ENCODE measurements around the gene TBC1D22A. TPM values are rescaled to one million over a fixed set of nuclear protein-coding genes. Genes with fewer than 3 reads are reported as not detected.

The TBC1D22A gene
- total and polyA plus RNA-seq, 2 experiments from 2014 or later, result 9.6 to 13.3 TPM

DNA sequence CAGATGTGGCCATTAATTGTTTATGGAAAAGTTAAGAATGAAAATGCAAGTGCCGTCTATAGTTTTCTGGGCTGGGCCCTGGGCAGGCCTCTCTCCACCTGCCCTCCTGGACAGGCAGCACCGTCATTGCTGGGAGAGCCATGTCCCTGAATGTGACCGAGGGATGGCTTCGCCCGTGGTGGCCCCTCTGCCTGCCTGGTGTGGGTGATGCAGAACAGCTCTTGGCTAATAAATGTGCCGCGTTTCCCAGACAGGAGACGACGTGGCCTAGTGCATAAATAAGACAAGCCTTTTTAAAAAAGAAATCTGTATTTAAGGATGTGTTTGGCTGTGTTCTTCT is 407.3 kb downstream of the TBC1D22A start:
- Histone ChIP-seq H3K4me1 (ENCODE audit: insufficient read depth) (no peaks in the 10 kb centered on the region), H3K4me2 (no peak overlapping the region), H3K27ac (ENCODE audit: low read depth) (no peak overlapping the region), H3F3A (replicated peaks; ENCODE audit: low read depth) (no peaks in the 10 kb centered on the region), H3K79me2 (replicated peaks; ENCODE audit: insufficient read depth) (no peaks in the 10 kb centered on the region), H3K9me2 (ENCODE audit: insufficient read depth) (no peaks in the 10 kb centered on the region), H3K27me3 (ENCODE audit: insufficient read depth) (no peaks in the 10 kb centered on the region), H3K4me3 (no peak overlapping the region), H3K36me3 (ENCODE audit: insufficient read depth) (peaks cover 3% of the 10 kb centered on the region; the same call in 1 of the 2 replicates), H2AFZ (no peak overlapping the region), H4K20me1 (replicated peaks; ENCODE audit: insufficient read depth) (no peaks in the 10 kb centered on the region)
- H3K27me3 Mint-ChIP-seq (ENCODE audit: insufficient read depth, low read depth, poor library complexity), result peaks cover 3% of the 10 kb centered on the region
- H3K27ac Mint-ChIP-seq, result no peak overlapping the region
- H3K4me1 Mint-ChIP-seq, result no peaks in the 10 kb centered on the region
- TF ChIP-seq, protein P1, sequence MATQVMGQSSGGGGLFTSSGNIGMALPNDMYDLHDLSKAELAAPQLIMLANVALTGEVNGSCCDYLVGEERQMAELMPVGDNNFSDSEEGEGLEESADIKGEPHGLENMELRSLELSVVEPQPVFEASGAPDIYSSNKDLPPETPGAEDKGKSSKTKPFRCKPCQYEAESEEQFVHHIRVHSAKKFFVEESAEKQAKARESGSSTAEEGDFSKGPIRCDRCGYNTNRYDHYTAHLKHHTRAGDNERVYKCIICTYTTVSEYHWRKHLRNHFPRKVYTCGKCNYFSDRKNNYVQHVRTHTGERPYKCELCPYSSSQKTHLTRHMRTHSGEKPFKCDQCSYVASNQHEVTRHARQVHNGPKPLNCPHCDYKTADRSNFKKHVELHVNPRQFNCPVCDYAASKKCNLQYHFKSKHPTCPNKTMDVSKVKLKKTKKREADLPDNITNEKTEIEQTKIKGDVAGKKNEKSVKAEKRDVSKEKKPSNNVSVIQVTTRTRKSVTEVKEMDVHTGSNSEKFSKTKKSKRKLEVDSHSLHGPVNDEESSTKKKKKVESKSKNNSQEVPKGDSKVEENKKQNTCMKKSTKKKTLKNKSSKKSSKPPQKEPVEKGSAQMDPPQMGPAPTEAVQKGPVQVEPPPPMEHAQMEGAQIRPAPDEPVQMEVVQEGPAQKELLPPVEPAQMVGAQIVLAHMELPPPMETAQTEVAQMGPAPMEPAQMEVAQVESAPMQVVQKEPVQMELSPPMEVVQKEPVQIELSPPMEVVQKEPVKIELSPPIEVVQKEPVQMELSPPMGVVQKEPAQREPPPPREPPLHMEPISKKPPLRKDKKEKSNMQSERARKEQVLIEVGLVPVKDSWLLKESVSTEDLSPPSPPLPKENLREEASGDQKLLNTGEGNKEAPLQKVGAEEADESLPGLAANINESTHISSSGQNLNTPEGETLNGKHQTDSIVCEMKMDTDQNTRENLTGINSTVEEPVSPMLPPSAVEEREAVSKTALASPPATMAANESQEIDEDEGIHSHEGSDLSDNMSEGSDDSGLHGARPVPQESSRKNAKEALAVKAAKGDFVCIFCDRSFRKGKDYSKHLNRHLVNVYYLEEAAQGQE (IDR thresholded peaks at IDR 0.05; ENCODE audit: unreplicated experiment), result no peak
- TF ChIP-seq EZH2phosphoT487 (IDR thresholded peaks at IDR 0.05; ENCODE audit: unreplicated experiment), result no peak
- no peak for TF ChIP-seq CREB1 (CRISPR knock-in tag; IDR thresholded peaks at IDR 0.05; ENCODE audit: low read depth)
- TF ChIP-seq JUNB (IDR thresholded peaks at IDR 0.05; ENCODE audit: unreplicated experiment), result no peak
- no peak for TF ChIP-seq STAT1 (IDR thresholded peaks at IDR 0.05; ENCODE audit: unreplicated experiment)
- TF ChIP-seq, protein P2, sequence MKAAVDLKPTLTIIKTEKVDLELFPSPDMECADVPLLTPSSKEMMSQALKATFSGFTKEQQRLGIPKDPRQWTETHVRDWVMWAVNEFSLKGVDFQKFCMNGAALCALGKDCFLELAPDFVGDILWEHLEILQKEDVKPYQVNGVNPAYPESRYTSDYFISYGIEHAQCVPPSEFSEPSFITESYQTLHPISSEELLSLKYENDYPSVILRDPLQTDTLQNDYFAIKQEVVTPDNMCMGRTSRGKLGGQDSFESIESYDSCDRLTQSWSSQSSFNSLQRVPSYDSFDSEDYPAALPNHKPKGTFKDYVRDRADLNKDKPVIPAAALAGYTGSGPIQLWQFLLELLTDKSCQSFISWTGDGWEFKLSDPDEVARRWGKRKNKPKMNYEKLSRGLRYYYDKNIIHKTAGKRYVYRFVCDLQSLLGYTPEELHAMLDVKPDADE (IDR thresholded peaks at IDR 0.05), result no peak
- TF ChIP-seq, protein P3, sequence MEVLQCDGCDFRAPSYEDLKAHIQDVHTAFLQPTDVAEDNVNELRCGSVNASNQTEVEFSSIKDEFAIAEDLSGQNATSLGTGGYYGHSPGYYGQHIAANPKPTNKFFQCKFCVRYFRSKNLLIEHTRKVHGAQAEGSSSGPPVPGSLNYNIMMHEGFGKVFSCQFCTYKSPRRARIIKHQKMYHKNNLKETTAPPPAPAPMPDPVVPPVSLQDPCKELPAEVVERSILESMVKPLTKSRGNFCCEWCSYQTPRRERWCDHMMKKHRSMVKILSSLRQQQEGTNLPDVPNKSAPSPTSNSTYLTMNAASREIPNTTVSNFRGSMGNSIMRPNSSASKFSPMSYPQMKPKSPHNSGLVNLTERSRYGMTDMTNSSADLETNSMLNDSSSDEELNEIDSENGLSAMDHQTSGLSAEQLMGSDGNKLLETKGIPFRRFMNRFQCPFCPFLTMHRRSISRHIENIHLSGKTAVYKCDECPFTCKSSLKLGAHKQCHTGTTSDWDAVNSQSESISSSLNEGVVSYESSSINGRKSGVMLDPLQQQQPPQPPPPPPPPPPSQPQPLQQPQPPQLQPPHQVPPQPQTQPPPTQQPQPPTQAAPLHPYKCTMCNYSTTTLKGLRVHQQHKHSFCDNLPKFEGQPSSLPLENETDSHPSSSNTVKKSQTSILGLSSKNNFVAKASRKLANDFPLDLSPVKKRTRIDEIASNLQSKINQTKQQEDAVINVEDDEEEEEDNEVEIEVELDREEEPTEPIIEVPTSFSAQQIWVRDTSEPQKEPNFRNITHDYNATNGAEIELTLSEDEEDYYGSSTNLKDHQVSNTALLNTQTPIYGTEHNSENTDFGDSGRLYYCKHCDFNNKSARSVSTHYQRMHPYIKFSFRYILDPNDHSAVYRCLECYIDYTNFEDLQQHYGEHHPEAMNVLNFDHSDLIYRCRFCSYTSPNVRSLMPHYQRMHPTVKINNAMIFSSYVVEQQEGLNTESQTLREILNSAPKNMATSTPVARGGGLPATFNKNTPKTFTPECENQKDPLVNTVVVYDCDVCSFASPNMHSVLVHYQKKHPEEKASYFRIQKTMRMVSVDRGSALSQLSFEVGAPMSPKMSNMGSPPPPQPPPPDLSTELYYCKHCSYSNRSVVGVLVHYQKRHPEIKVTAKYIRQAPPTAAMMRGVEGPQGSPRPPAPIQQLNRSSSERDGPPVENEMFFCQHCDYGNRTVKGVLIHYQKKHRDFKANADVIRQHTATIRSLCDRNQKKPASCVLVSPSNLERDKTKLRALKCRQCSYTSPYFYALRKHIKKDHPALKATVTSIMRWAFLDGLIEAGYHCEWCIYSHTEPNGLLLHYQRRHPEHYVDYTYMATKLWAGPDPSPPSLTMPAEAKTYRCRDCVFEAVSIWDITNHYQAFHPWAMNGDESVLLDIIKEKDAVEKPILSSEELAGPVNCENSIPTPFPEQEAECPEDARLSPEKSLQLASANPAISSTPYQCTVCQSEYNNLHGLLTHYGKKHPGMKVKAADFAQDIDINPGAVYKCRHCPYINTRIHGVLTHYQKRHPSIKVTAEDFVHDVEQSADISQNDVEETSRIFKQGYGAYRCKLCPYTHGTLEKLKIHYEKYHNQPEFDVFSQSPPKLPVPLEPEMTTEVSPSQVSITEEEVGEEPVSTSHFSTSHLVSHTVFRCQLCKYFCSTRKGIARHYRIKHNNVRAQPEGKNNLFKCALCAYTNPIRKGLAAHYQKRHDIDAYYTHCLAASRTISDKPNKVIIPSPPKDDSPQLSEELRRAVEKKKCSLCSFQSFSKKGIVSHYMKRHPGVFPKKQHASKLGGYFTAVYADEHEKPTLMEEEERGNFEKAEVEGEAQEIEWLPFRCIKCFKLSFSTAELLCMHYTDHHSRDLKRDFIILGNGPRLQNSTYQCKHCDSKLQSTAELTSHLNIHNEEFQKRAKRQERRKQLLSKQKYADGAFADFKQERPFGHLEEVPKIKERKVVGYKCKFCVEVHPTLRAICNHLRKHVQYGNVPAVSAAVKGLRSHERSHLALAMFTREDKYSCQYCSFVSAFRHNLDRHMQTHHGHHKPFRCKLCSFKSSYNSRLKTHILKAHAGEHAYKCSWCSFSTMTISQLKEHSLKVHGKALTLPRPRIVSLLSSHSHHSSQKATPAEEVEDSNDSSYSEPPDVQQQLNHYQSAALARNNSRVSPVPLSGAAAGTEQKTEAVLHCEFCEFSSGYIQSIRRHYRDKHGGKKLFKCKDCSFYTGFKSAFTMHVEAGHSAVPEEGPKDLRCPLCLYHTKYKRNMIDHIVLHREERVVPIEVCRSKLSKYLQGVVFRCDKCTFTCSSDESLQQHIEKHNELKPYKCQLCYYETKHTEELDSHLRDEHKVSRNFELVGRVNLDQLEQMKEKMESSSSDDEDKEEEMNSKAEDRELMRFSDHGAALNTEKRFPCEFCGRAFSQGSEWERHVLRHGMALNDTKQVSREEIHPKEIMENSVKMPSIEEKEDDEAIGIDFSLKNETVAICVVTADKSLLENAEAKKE (CRISPR knock-in tag; IDR thresholded peaks at IDR 0.05), result no peak
- TF ChIP-seq, protein P4, sequence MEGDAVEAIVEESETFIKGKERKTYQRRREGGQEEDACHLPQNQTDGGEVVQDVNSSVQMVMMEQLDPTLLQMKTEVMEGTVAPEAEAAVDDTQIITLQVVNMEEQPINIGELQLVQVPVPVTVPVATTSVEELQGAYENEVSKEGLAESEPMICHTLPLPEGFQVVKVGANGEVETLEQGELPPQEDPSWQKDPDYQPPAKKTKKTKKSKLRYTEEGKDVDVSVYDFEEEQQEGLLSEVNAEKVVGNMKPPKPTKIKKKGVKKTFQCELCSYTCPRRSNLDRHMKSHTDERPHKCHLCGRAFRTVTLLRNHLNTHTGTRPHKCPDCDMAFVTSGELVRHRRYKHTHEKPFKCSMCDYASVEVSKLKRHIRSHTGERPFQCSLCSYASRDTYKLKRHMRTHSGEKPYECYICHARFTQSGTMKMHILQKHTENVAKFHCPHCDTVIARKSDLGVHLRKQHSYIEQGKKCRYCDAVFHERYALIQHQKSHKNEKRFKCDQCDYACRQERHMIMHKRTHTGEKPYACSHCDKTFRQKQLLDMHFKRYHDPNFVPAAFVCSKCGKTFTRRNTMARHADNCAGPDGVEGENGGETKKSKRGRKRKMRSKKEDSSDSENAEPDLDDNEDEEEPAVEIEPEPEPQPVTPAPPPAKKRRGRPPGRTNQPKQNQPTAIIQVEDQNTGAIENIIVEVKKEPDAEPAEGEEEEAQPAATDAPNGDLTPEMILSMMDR (conservative IDR thresholded peaks at IDR 0.05; ENCODE audit: low read depth in 2 of 2), result no peak; a peak in 1 of 4 replicates
- no peak for TF ChIP-seq POLR2AphosphoS5 (IDR thresholded peaks at IDR 0.05; ENCODE audit: low read depth)
- TF ChIP-seq ZNF331 (CRISPR knock-in tag; IDR thresholded peaks at IDR 0.05; ENCODE audit: low read depth), result no peak
- no peak for TF ChIP-seq EZH2 (IDR thresholded peaks at IDR 0.05; ENCODE audit: low read depth, unreplicated experiment)
- TF ChIP-seq NANOG (IDR thresholded peaks at IDR 0.05; ENCODE audit: borderline replicate concordance), result no peak
- TF ChIP-seq ZNF114 (CRISPR knock-in tag; IDR thresholded peaks at IDR 0.05), result no peak
- no peak for DNase-seq (ENCODE audit: low spot score)
- no peak for ATAC-seq
- H3K4me3 Mint-ChIP-seq, result no peak overlapping the region
- peaks cover 14% of the 10 kb centered on the region for H3K36me3 Mint-ChIP-seq (ENCODE audit: low read depth)
- peaks cover 17% of the 10 kb centered on the region for H3K9me3 Mint-ChIP-seq
